Measurements from ENCODE around the gene STK39. TPM values are rescaled to one million over a fixed set of nuclear protein-coding genes. Genes with fewer than 3 reads are reported as not detected.

STK39 gene
- total RNA-seq, 1 donor from 2014 or later = 26.9 TPM

GRCh38 chr2:168035458-168035857, 211.9 kb downstream of the STK39 start:
- H3K9me3 Mint-ChIP-seq (ENCODE audit: unreplicated experiment) = no peaks in the 10 kb centered on the region
- H3K27ac Mint-ChIP-seq (ENCODE audit: unreplicated experiment) = no peak overlapping the region
- H3K4me3 Mint-ChIP-seq (ENCODE audit: unreplicated experiment) = no peak overlapping the region
- TF ChIP-seq CTCF (IDR thresholded peaks at IDR 0.05) = no peak
- no peaks in the 10 kb centered on the region for H3K27me3 Mint-ChIP-seq (ENCODE audit: unreplicated experiment)
- peaks cover 51% of the 10 kb centered on the region for H3K4me1 Mint-ChIP-seq (ENCODE audit: unreplicated experiment)
- DNase-seq (ENCODE audit: extremely low spot score, unreplicated experiment) = no peak
- peaks cover 21% of the 10 kb centered on the region for H3K36me3 Mint-ChIP-seq (ENCODE audit: unreplicated experiment)

- no peak overlapping the region for H3K4me3 Mint-ChIP-seq (ENCODE audit: unreplicated experiment)
- no peaks in the 10 kb centered on the region for H3K9me3 Mint-ChIP-seq (ENCODE audit: unreplicated experiment)
- H3K36me3 Mint-ChIP-seq (ENCODE audit: unreplicated experiment) = peaks cover 21% of the 10 kb centered on the region
- no peak overlapping the region for H3K27ac Mint-ChIP-seq (ENCODE audit: unreplicated experiment)
- DNase-seq (ENCODE audit: extremely low spot score, unreplicated experiment) = no peak
- H3K4me1 Mint-ChIP-seq (ENCODE audit: unreplicated experiment) = peaks cover 59% of the 10 kb centered on the region
- TF ChIP-seq CTCF (IDR thresholded peaks at IDR 0.05) = no peak
- H3K27me3 Mint-ChIP-seq (ENCODE audit: unreplicated experiment) = no peaks in the 10 kb centered on the region
These were observed 212.8 kb downstream of the STK39 start for GRCh38 chr2:168034616-168035015.

GRCh38 chr2:168033966-168034365, 213.4 kb downstream of the STK39 start:
- DNase-seq (ENCODE audit: extremely low spot score, unreplicated experiment) = no peak
- H3K9me3 Mint-ChIP-seq (ENCODE audit: unreplicated experiment) = no peaks in the 10 kb centered on the region
- H3K4me1 Mint-ChIP-seq (ENCODE audit: unreplicated experiment) = peaks cover 66% of the 10 kb centered on the region
- H3K27ac Mint-ChIP-seq (ENCODE audit: unreplicated experiment) = no peak overlapping the region
- no peak for TF ChIP-seq CTCF (IDR thresholded peaks at IDR 0.05)
- H3K4me3 Mint-ChIP-seq (ENCODE audit: unreplicated experiment) = no peak overlapping the region
- H3K36me3 Mint-ChIP-seq (ENCODE audit: unreplicated experiment) = peaks cover 21% of the 10 kb centered on the region
- H3K27me3 Mint-ChIP-seq (ENCODE audit: unreplicated experiment) = no peaks in the 10 kb centered on the region

- DNase-seq (ENCODE audit: extremely low spot score, unreplicated experiment) = no peak
- no peaks in the 10 kb centered on the region for H3K27me3 Mint-ChIP-seq (ENCODE audit: unreplicated experiment)
- no peak for TF ChIP-seq CTCF (IDR thresholded peaks at IDR 0.05)
- peaks cover 73% of the 10 kb centered on the region for H3K4me1 Mint-ChIP-seq (ENCODE audit: unreplicated experiment)
- H3K9me3 Mint-ChIP-seq (ENCODE audit: unreplicated experiment) = no peaks in the 10 kb centered on the region
- no peak overlapping the region for H3K4me3 Mint-ChIP-seq (ENCODE audit: unreplicated experiment)
- H3K36me3 Mint-ChIP-seq (ENCODE audit: unreplicated experiment) = peaks cover 21% of the 10 kb centered on the region
- H3K27ac Mint-ChIP-seq (ENCODE audit: unreplicated experiment) = peak overlapping the region; percentile 97
These were observed 215.3 kb downstream of the STK39 start for GRCh38 chr2:168032091-168032490.

- H3K4me3 Mint-ChIP-seq (ENCODE audit: unreplicated experiment) = no peak overlapping the region
- peaks cover 19% of the 10 kb centered on the region for H3K36me3 Mint-ChIP-seq (ENCODE audit: unreplicated experiment)
- no peaks in the 10 kb centered on the region for H3K27me3 Mint-ChIP-seq (ENCODE audit: unreplicated experiment)
- peak overlapping the region; percentile 97 for H3K27ac Mint-ChIP-seq (ENCODE audit: unreplicated experiment)
- DNase-seq (ENCODE audit: extremely low spot score, unreplicated experiment) = no peak
- H3K9me3 Mint-ChIP-seq (ENCODE audit: unreplicated experiment) = no peaks in the 10 kb centered on the region
- no peak for TF ChIP-seq CTCF (IDR thresholded peaks at IDR 0.05)
- peaks cover 74% of the 10 kb centered on the region for H3K4me1 Mint-ChIP-seq (ENCODE audit: unreplicated experiment)
These were observed 216.4 kb downstream of the STK39 start for GRCh38 chr2:168030862-168031624.
